Measurements from ENCODE around the gene KIF6.

KIF6 gene

GRCh38 chr6:39594285-39594684 is 130.9 kb downstream of the KIF6 start:
- DNase-seq (ENCODE audit: extremely low spot score) = no peak
- CTCF ChIA-PET = interaction anchor here (1.3 kb wide), 1 partner anchor 9 kb away, joined by 3 read pairs; no protein-coding TSS in a partner anchor

GRCh38 chr6:39593646-39594045 is 131.6 kb downstream of the KIF6 start:
- TF ChIP-seq CTCF (IDR thresholded peaks at IDR 0.05; ENCODE audit: control extremely low read depth, extremely low read depth, low read depth, missing control alignments) = no peak
- ChIA-PET CTCF (interaction anchor here (1.3 kb wide), 1 partner anchor 8 kb away, joined by 3 read pairs; no protein-coding TSS in a partner anchor), POLR2A (no interaction called here)
- peak; percentile 9 for DNase-seq (ENCODE audit: extremely low spot score)

More at GRCh38 chr6:39594285-39594684, 130.9 kb downstream of the KIF6 start:
- POLR2A ChIA-PET = no interaction called here
- no peak for TF ChIP-seq CTCF (IDR thresholded peaks at IDR 0.05; ENCODE audit: control extremely low read depth, extremely low read depth, low read depth, missing control alignments)

- DNase-seq (ENCODE audit: extremely low spot score) = no peak
- TF ChIP-seq CTCF (IDR thresholded peaks at IDR 0.05; ENCODE audit: control extremely low read depth, extremely low read depth, low read depth, missing control alignments) = no peak
- ChIA-PET POLR2A (no interaction called here), CTCF (interaction anchor here (0.7 kb wide), 1 partner anchor 9 kb away, joined by 3 read pairs; no protein-coding TSS in a partner anchor)
Observed at GRCh38 chr6:39590871-39591393, 134.3 kb downstream of the KIF6 start.

GRCh38 chr6:39587080-39587479 is 138.1 kb downstream of the KIF6 start:
- no peak for DNase-seq (ENCODE audit: extremely low spot score)
- ChIA-PET POLR2A (no interaction called here), CTCF (no interaction called here)
- no peak for TF ChIP-seq CTCF (IDR thresholded peaks at IDR 0.05; ENCODE audit: control extremely low read depth, extremely low read depth, low read depth, missing control alignments)

- ChIA-PET CTCF (interaction anchor here (1.4 to 2.3 kb wide), 2 partner anchors 9 to 20 kb away, joined by 3 to 4 read pairs; no protein-coding TSS in a partner anchor), POLR2A (no interaction called here)
- no peak for DNase-seq (ENCODE audit: extremely low spot score)
- TF ChIP-seq CTCF (IDR thresholded peaks at IDR 0.05; ENCODE audit: control extremely low read depth, extremely low read depth, low read depth, missing control alignments) = no peak
Observed at GRCh38 chr6:39585641-39586040, 139.6 kb downstream of the KIF6 start.

GRCh38 chr6:39577446-39578165 is 147.6 kb downstream of the KIF6 start:
- no peak for DNase-seq (ENCODE audit: extremely low spot score)
- ChIA-PET CTCF (interaction anchor here (0.7 to 1.5 kb wide), 2 partner anchors 8 to 916 kb away, joined by 3 to 4 read pairs; no protein-coding TSS in a partner anchor), POLR2A (no interaction called here)
- no peak for TF ChIP-seq CTCF (IDR thresholded peaks at IDR 0.05; ENCODE audit: control extremely low read depth, extremely low read depth, low read depth, missing control alignments)
